GM20000 (cell line): ENCODE measurements around the gene SMAD7.

ENCODE experiments used
- DNase-seq: peaks from one replicate; pipeline ENCODE4 v3.0.0; 2012; ENCODE audit warnings: low spot score
- CTCF ChIP-seq: IDR thresholded peaks from 2 replicates; pipeline ENCODE4 v1.5.1; 2012; ENCODE audit warnings: mild to moderate bottlenecking, control low read depth; ENCODE audit errors: extremely low read depth, missing control alignments

The SMAD7 gene

GRCh38 chr18:48974304-48975119 is 23.7 kb upstream of the SMAD7 start:
- DNase-seq, result no peak
- no peak for TF ChIP-seq CTCF

- TF ChIP-seq CTCF, result no peak
- DNase-seq, result no peak
These were observed 23.0 kb upstream of the SMAD7 start for GRCh38 chr18:48973731-48974130.

GRCh38 chr18:48968412-48969215 is 17.8 kb upstream of the SMAD7 start:
- TF ChIP-seq CTCF, result no peak
- DNase-seq, result no peak

GRCh38 chr18:48967545-48967944 is 16.8 kb upstream of the SMAD7 start:
- TF ChIP-seq CTCF, result no peak
- no peak for DNase-seq

- DNase-seq, result no peak
- no peak for TF ChIP-seq CTCF
These were observed 15.8 kb upstream of the SMAD7 start for GRCh38 chr18:48966523-48966922.

- no peak for TF ChIP-seq CTCF
- DNase-seq, result no peak
These were observed 13.1 kb upstream of the SMAD7 start for GRCh38 chr18:48963586-48964470.
